GM23338 (cell line): ENCODE results near the gene MAP2K5. TPM values are rescaled to one million over a fixed set of nuclear protein-coding genes. Genes with fewer than 3 reads are reported as not detected.

Source experiments
- ATAC-seq: fragments of 200-7000 bp; cut with Tn5 transposase; 3 replicates; pipeline ENCODE4 v1.9.1; 2020
- DNase-seq: peaks from one replicate; pipeline ENCODE4 v3.0.0-alpha.2; 2015; ENCODE audit warnings: low spot score
- H2AFZ ChIP-seq: fragments of 200-600 bp; sonication (generic); 2 replicates; pipeline ENCODE4 v1.8.0; 2016; ENCODE audit warnings: antibody characterized with exemption, mild to moderate bottlenecking, moderate library complexity
- H3F3A ChIP-seq: fragments of 200-600 bp; sonication (generic); replicated peaks from 2 replicates; pipeline ENCODE4 v1.8.0; 2017; ENCODE audit warnings: antibody characterized with exemption, mixed run types, low read depth
- H3K27ac ChIP-seq: fragments of 200-600 bp; sonication (generic); 2 replicates; pipeline ENCODE4 v1.6.1; 2016; ENCODE audit warnings: low read depth
- H3K27me3 ChIP-seq: fragments of 200-600 bp; sonication (generic); 2 replicates; pipeline ENCODE4 v1.8.0; 2016; ENCODE audit warnings: mild to moderate bottlenecking, mixed run types, moderate library complexity; ENCODE audit not compliant: insufficient read depth
- H3K36me3 ChIP-seq: fragments of 200-600 bp; sonication (generic); 2 replicates; pipeline ENCODE4 v1.8.0; 2016; ENCODE audit warnings: mild to moderate bottlenecking; ENCODE audit not compliant: insufficient read depth
- H3K4me1 ChIP-seq: fragments of 200-600 bp; sonication (generic); 2 replicates; pipeline ENCODE4 v1.8.0; 2016; ENCODE audit warnings: mild to moderate bottlenecking, moderate library complexity; ENCODE audit not compliant: insufficient read depth
- H3K4me2 ChIP-seq: fragments of 200-600 bp; sonication (generic); 2 replicates; pipeline ENCODE4 v1.7.1; 2017; ENCODE audit warnings: mixed run types
- H3K4me3 ChIP-seq: fragments of 200-600 bp; sonication (generic); 2 replicates; pipeline ENCODE4 v1.6.1; 2016; ENCODE audit warnings: mixed run types
- H3K79me2 ChIP-seq: fragments of 200-600 bp; sonication (generic); replicated peaks from 2 replicates; pipeline ENCODE4 v1.8.0; 2017; ENCODE audit warnings: mild to moderate bottlenecking; ENCODE audit not compliant: insufficient read depth
- H3K9me2 ChIP-seq: fragments of 200-600 bp; sonication (generic); 2 replicates; pipeline ENCODE4 v1.8.0; 2017; ENCODE audit not compliant: insufficient read depth
- H4K20me1 ChIP-seq: fragments of 200-600 bp; sonication (generic); replicated peaks from 2 replicates; pipeline ENCODE4 v1.8.0; 2017; ENCODE audit warnings: mild to moderate bottlenecking; ENCODE audit not compliant: insufficient read depth
- H3K27ac Mint-ChIP-seq: 2 replicates; pipeline ENCODE4 v1.8.0; 2020; ENCODE audit warnings: inconsistent platforms, mild to moderate bottlenecking, moderate library complexity, mixed read lengths
- H3K27me3 Mint-ChIP-seq: 3 replicates; pipeline ENCODE4 v1.8.0; 2022; ENCODE audit warnings: low read depth, mild to moderate bottlenecking, moderate library complexity, mixed read lengths, inconsistent platforms; ENCODE audit not compliant: insufficient read depth, poor library complexity
- H3K36me3 Mint-ChIP-seq: 3 replicates; pipeline ENCODE4 v1.8.0; 2021; ENCODE audit warnings: low read depth, mild to moderate bottlenecking, inconsistent platforms, moderate library complexity, mixed read lengths
- H3K4me1 Mint-ChIP-seq: 3 replicates; pipeline ENCODE4 v1.8.0; 2020; ENCODE audit warnings: mild to moderate bottlenecking, inconsistent platforms, mixed read lengths
- H3K4me3 Mint-ChIP-seq: 3 replicates; pipeline ENCODE4 v1.8.0; 2021; ENCODE audit warnings: moderate library complexity, mild to moderate bottlenecking, inconsistent platforms, mixed read lengths
- H3K9me3 Mint-ChIP-seq: 3 replicates; pipeline ENCODE4 v1.8.0; 2020; ENCODE audit warnings: moderate library complexity, mild to moderate bottlenecking, inconsistent platforms, mixed read lengths
- EZH2 ChIP-seq: fragments of 200-600 bp; sonication (generic); IDR thresholded peaks from one replicate; pipeline ENCODE4 v1.8.0; 2017; ENCODE audit warnings: antibody characterized with exemption, mild to moderate bottlenecking, low read depth; ENCODE audit not compliant: unreplicated experiment
- EZH2phosphoT487 ChIP-seq: fragments of 200-600 bp; sonication (generic); IDR thresholded peaks from one replicate; pipeline ENCODE4 v1.8.1; 2018; ENCODE audit warnings: antibody characterized with exemption; ENCODE audit not compliant: unreplicated experiment
- NANOG ChIP-seq: IDR thresholded peaks from 2 replicates; pipeline ENCODE4 v1.6.1; 2016; ENCODE audit warnings: antibody characterized with exemption, borderline replicate concordance
- POLR2AphosphoS5 ChIP-seq: IDR thresholded peaks from 2 replicates; pipeline ENCODE4 v1.6.1; 2016; ENCODE audit warnings: antibody characterized with exemption, low read depth
- REST ChIP-seq: IDR thresholded peaks from one replicate; pipeline ENCODE4 v1.6.1; 2018; ENCODE audit warnings: antibody characterized with exemption; ENCODE audit not compliant: unreplicated experiment
- STAT1 ChIP-seq: IDR thresholded peaks from one replicate; pipeline ENCODE4 v1.6.1; 2016; ENCODE audit warnings: antibody characterized with exemption; ENCODE audit not compliant: unreplicated experiment
- ZNF114 ChIP-seq: fragments of 250-450 bp; sonication (Bioruptor Pico); IDR thresholded peaks from 2 replicates; pipeline ENCODE4 v1.5.0; 2020; ENCODE audit warnings: mild to moderate bottlenecking, moderate library complexity
- ZNF331 ChIP-seq: fragments of 250-450 bp; sonication (Bioruptor Pico); IDR thresholded peaks from 2 replicates; pipeline ENCODE4 v1.5.0; 2020; ENCODE audit warnings: low read depth, mild to moderate bottlenecking, moderate library complexity
- polyA plus RNA-seq: library from polyadenylated mRNA; unstranded; fragments of >200 nt; fragmentation: Nextera tagmentation; extraction: Ambion mirVana; gene quantifications from 2 replicates; pipeline ENCODE4 v1.2.1, GENCODE V29; 2016
- total RNA-seq: library from RNA; depleted of rRNA; stranded (reverse); fragments of >200 nt; shearing (Covaris generic); gene quantifications from 2 replicates; pipeline ENCODE4 v1.2.3, GENCODE V29; 2014
- TF ChIP-seq, protein P1 (sequence below): IDR thresholded peaks from 2 replicates; pipeline ENCODE4 v1.6.1; 2016; ENCODE audit warnings: antibody characterized with exemption
- TF ChIP-seq, protein P2 (sequence below), 2 experiments: fragments of 200-600 bp in 1 of 2; sonication (generic) in 1 of 2; conservative IDR thresholded peaks; 2 replicates each; pipeline versions ENCODE4 v1.5.1 to v1.6.1; 2016 to 2017; ENCODE audit warnings: antibody characterized with exemption in 2 of 2, low read depth in 2 of 2, mild to moderate bottlenecking in 2 of 2, moderate library complexity in 1 of 2

MAP2K5 gene
- total and polyA plus RNA-seq, 2 experiments from 2014 or later: 6.5 to 13.6 TPM

GRCh38 chr15:67548236-67548852 is 5.8 kb downstream of the MAP2K5 start (continued):
- TF ChIP-seq, protein P1, sequence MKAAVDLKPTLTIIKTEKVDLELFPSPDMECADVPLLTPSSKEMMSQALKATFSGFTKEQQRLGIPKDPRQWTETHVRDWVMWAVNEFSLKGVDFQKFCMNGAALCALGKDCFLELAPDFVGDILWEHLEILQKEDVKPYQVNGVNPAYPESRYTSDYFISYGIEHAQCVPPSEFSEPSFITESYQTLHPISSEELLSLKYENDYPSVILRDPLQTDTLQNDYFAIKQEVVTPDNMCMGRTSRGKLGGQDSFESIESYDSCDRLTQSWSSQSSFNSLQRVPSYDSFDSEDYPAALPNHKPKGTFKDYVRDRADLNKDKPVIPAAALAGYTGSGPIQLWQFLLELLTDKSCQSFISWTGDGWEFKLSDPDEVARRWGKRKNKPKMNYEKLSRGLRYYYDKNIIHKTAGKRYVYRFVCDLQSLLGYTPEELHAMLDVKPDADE: no peak
- TF ChIP-seq ZNF114 (CRISPR knock-in tag) (no peak), ZNF331 (CRISPR knock-in tag) (no peak), POLR2AphosphoS5 (no peak), STAT1 (no peak), EZH2phosphoT487 (no peak)

DNA sequence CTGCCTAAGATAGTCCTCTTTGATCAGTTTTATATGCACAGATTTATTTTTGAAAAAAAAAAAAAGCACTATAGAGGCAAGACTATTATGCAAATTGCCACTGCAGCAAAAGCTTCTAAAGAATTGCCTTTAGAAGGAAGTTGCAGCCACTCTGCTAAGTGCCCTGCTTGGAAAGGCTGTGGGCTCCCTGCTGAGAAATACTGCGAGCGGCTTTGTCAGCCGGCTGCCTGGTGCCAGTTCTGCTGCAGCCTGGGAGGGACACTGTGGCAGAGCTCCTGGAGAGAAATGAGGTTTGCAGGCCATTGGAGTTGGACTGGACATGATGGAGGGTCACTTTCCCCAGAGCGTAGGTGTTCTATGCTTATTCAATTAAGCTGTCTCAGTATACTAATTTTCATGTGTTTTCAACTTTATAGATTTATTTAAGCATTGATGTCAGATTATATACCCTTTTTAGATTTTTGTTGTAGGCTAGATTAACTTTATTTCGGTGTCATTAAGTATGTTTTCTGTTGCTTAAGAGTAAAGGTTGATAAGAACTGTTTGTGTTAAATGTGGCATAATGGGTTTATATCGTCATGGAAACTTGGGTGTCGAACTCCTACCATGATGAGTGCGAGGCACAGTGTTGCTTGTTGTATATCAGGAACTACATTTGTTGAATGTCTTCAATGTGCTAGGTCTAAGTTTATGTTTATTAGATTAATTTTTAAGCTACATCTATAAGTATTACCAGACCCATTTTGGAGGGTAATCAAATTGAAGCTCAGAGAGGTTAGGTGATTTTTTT is 6.6 kb downstream of the MAP2K5 start:
- no peaks in the 10 kb centered on the region for H3K9me2 ChIP-seq
- H3K27me3 ChIP-seq: no peaks in the 10 kb centered on the region
- 0 out of 2 replicates have a peak overlapping the region, but pooled peaks have one; percentile 10 for H3K4me3 ChIP-seq
- peak; percentile 99 for ATAC-seq
- H3K4me2 ChIP-seq: peak overlapping the region; percentile 50
- no peaks in the 10 kb centered on the region for H4K20me1 ChIP-seq
- H3K4me1 ChIP-seq: peaks cover 26% of the 10 kb centered on the region
- Mint-ChIP-seq H3K4me3 (peak overlapping the region; percentile 40; the same call in 2 of the 3 replicates), H3K9me3 (no peaks in the 10 kb centered on the region), H3K27me3 (peaks cover under 1% of the 10 kb centered on the region), H3K4me1 (peaks cover 23% of the 10 kb centered on the region), H3K27ac (peak overlapping the region; percentile 66; the same call in 1 of the 2 replicates), H3K36me3 (peaks cover 5% of the 10 kb centered on the region; the same call in 2 of the 3 replicates)
- no peaks in the 10 kb centered on the region for H3F3A ChIP-seq
- DNase-seq: peak; percentile 88
- H3K27ac ChIP-seq: no peak overlapping the region
- 0 out of 2 replicates have a peak, but pooled peaks cover 4% of the 10 kb centered on the region for H3K79me2 ChIP-seq
- H2AFZ ChIP-seq: no peak overlapping the region
- no peaks in the 10 kb centered on the region; the same call in 1 of the 2 replicates for H3K36me3 ChIP-seq
- no peak for TF ChIP-seq ZNF114 (CRISPR knock-in tag)
- no peak for TF ChIP-seq EZH2phosphoT487
- no peak for TF ChIP-seq NANOG
- no peak for TF ChIP-seq ZNF331 (CRISPR knock-in tag)
- TF ChIP-seq, protein P2, sequence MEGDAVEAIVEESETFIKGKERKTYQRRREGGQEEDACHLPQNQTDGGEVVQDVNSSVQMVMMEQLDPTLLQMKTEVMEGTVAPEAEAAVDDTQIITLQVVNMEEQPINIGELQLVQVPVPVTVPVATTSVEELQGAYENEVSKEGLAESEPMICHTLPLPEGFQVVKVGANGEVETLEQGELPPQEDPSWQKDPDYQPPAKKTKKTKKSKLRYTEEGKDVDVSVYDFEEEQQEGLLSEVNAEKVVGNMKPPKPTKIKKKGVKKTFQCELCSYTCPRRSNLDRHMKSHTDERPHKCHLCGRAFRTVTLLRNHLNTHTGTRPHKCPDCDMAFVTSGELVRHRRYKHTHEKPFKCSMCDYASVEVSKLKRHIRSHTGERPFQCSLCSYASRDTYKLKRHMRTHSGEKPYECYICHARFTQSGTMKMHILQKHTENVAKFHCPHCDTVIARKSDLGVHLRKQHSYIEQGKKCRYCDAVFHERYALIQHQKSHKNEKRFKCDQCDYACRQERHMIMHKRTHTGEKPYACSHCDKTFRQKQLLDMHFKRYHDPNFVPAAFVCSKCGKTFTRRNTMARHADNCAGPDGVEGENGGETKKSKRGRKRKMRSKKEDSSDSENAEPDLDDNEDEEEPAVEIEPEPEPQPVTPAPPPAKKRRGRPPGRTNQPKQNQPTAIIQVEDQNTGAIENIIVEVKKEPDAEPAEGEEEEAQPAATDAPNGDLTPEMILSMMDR (conservative IDR thresholded peaks at IDR 0.05; ENCODE audit: low read depth in 2 of 2): no peak
- TF ChIP-seq REST: no peak
- TF ChIP-seq EZH2: no peak
